BE2C (cell line): Measurements from ENCODE around the gene PROP1.

ENCODE experiments used
- DNase-seq: peaks from one replicate; pipeline ENCODE4 v3.0.0-alpha.2; 2020
- H3K27me3 ChIP-seq: fragments of 250-450 bp; sonication (Bioruptor Pico); 2 replicates; pipeline ENCODE4 v1.5.1; 2020; ENCODE audit warnings: mild to moderate bottlenecking
- H3K36me3 ChIP-seq: fragments of 250-450 bp; sonication (Bioruptor Pico); 2 replicates; pipeline ENCODE4 v1.5.1; 2020; ENCODE audit warnings: mild to moderate bottlenecking
- H3K4me1 ChIP-seq: fragments of 250-450 bp; sonication (Bioruptor Pico); 2 replicates; pipeline ENCODE4 v1.5.1; 2020
- H3K4me3 ChIP-seq: 2 replicates; pipeline ENCODE4 v1.5.1; 2011; ENCODE audit warnings: low read depth, low read length
- H3K9me3 ChIP-seq: fragments of 250-450 bp; sonication (Bioruptor Pico); 2 replicates; pipeline ENCODE4 v1.5.1; 2020
- CTCF ChIP-seq: IDR thresholded peaks from 2 replicates; pipeline ENCODE4 v1.5.1; 2012; ENCODE audit warnings: mild to moderate bottlenecking, low read depth, low read length

The PROP1 gene

DNA sequence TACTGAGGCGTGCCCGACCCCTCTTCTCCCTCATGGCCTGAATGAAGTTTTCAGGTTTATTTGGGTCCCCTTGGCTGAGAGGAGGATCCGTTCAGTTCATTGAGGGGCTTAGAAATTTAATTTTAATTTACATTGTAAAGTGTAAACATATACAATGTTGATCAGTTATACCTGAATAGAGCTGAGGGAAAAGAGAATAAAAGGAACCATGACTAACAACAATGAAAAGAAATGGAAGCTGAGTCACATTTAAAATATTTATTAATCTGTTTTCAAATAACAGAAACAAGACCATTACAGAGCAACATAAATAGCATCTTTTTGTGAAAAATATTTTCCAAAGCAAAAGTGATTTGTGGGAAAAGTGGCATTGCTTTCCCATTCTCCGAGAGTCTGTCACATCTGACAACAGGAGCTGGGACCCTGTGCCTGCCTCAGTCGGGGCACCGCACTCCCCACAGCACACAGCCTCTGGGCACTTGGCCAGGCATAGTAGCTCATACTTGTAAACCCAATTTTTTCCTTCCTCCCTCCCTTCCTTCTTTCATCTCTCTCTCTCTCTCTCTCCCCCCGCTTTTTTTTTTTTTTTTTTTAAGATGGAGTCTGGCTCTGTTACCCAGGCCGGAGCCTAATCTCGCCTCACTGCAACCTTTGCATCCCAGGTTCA, 28.7 kb downstream of the PROP1 start:
- Histone ChIP-seq H3K27me3 (peaks cover 31% of the 10 kb centered on the region), H3K36me3 (no peaks in the 10 kb centered on the region), H3K9me3 (no peaks in the 10 kb centered on the region), H3K4me3 (no peak overlapping the region), H3K4me1 (no peaks in the 10 kb centered on the region)
- no peak for TF ChIP-seq CTCF
- no peak for DNase-seq

DNA sequence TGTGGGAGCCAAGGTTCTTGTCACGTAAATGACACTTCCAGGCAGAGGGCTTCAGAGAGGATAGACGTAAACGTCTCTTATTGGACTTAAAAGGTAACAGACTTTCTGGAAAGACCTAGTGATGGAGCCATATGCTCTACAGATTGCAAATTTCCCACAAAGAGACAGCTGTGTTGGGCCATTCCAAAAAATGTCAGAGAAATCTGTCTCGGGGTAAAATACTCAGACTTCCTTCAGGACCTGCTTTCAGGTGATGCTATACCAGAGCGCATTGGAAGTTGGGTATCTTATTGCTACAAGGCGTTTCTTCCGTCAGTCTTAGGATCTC, 29.2 kb downstream of the PROP1 start:
- TF ChIP-seq CTCF = no peak
- H3K4me3 ChIP-seq = no peak overlapping the region
- H3K27me3 ChIP-seq = peaks cover 31% of the 10 kb centered on the region
- H3K36me3 ChIP-seq = no peaks in the 10 kb centered on the region
- no peaks in the 10 kb centered on the region for H3K4me1 ChIP-seq
- H3K9me3 ChIP-seq = no peaks in the 10 kb centered on the region
- no peak for DNase-seq

GRCh38 chr5:177966009-177966838, 29.8 kb downstream of the PROP1 start:
- Histone ChIP-seq H3K27me3 (peaks cover 27% of the 10 kb centered on the region), H3K36me3 (no peaks in the 10 kb centered on the region), H3K4me1 (no peaks in the 10 kb centered on the region), H3K9me3 (no peaks in the 10 kb centered on the region), H3K4me3 (no peak overlapping the region)
- DNase-seq = no peak
- TF ChIP-seq CTCF = no peak

GRCh38 chr5:177964471-177964870, 31.6 kb downstream of the PROP1 start:
- no peak overlapping the region for H3K4me3 ChIP-seq
- H3K27me3 ChIP-seq = peaks cover 10% of the 10 kb centered on the region
- DNase-seq = no peak
- no peaks in the 10 kb centered on the region for H3K36me3 ChIP-seq
- TF ChIP-seq CTCF = no peak
- no peaks in the 10 kb centered on the region for H3K4me1 ChIP-seq
- no peaks in the 10 kb centered on the region for H3K9me3 ChIP-seq

GRCh38 chr5:177963966-177964365, 32.1 kb downstream of the PROP1 start:
- no peaks in the 10 kb centered on the region for H3K36me3 ChIP-seq
- H3K9me3 ChIP-seq = no peaks in the 10 kb centered on the region
- no peak overlapping the region for H3K4me3 ChIP-seq
- no peak for TF ChIP-seq CTCF
- peaks cover 9% of the 10 kb centered on the region for H3K27me3 ChIP-seq
- H3K4me1 ChIP-seq = no peaks in the 10 kb centered on the region
- DNase-seq = no peak

DNA sequence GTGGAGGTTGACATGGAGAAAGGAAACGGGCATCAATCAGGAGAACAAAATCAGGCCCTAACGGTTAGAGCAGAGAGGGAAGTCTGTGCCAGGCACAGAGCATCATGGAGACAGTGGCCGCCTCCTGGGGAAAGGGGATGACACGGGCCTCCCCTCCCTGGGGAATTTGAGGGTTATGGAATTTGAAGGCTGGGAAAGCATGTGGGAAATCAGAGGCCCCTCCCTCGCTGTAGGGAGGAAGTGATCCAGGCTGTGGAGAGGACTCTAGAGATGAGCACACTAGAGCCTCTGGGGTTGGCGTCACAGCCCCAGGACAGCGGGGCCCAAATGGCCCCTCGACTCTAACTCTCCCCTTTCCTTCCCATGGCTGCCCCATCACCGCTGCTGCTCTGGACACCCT, 36.7 kb downstream of the PROP1 start:
- Histone ChIP-seq H3K27me3 (no peaks in the 10 kb centered on the region), H3K4me3 (no peak overlapping the region), H3K4me1 (no peaks in the 10 kb centered on the region), H3K36me3 (no peaks in the 10 kb centered on the region), H3K9me3 (no peaks in the 10 kb centered on the region)
- no peak for TF ChIP-seq CTCF
- DNase-seq = no peak
